Measurements from ENCODE around the gene DNHD1.

DNHD1 gene

DNA sequence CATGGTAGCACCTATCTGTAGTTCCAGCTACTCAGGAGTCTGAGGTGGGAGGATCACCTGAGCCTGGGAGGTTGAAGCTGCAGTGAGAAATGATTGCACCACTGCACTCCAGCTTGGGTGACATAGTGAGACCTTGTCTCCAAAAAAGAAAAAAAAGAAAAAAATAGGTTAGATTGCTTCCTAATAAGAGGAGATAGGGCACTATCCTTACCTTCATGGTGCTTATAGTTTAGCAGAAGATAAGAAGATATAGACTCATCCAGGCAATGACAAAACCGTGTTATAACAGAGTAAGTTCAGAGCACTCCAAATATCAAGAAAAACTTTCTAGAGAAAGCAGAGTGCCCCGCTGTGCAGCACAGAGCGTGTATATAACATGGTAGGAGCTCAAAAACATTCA, 64.2 kb downstream of the DNHD1 start:
- DNase-seq (ENCODE audit: extremely low read depth in 1 of 2, low read depth in 1 of 2) = no peak

GRCh38 chr11:6563121-6563619, 66.1 kb downstream of the DNHD1 start:
- DNase-seq (ENCODE audit: extremely low read depth in 1 of 2, low read depth in 1 of 2) = no peak

DNA sequence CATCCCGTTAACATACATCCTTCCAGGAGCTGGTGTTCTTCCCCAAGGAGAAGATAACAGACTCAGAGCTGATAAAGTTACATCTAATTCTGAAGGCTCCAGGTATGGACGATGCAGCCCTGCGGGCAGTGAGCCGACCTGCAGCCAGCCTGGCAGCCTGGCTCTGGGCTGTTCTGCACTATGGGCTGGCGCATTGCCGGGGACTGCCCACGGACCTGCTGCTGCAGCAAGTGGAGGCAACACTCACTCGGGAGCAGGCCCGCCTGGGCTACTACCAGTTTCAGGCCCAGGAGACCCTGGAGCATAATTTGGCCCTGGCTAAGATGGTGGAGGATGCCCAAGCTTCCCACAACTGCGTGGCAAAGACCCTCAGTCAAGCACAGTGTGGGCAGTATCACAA, 66.6 kb downstream of the DNHD1 start:
- no peak for DNase-seq (ENCODE audit: extremely low read depth in 1 of 2, low read depth in 1 of 2)

DNA sequence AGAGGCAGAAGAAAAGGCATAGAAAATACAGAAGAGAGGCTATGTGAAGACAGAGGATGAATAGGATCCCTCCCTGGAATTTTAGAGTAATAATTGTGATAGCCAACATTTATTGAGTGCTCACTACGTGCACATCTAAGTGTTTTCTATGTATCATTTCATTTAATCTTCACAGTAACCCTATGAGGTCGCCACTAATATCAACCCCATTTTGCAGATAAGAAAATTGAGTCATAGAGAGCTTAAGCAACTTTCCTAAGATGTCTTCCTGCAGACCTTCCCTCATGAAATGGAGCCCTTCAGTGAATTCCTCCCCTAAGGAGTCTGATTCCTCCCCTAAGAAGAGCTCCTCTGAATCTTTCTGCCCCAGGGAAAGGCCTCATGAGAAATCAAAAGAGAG, 68.2 kb downstream of the DNHD1 start:
- no peak for DNase-seq (ENCODE audit: extremely low read depth in 1 of 2, low read depth in 1 of 2)

- no peak for DNase-seq (ENCODE audit: extremely low read depth in 1 of 2, low read depth in 1 of 2)
Measured at GRCh38 chr11:6565988-6566703, 69.1 kb downstream of the DNHD1 start.

DNA sequence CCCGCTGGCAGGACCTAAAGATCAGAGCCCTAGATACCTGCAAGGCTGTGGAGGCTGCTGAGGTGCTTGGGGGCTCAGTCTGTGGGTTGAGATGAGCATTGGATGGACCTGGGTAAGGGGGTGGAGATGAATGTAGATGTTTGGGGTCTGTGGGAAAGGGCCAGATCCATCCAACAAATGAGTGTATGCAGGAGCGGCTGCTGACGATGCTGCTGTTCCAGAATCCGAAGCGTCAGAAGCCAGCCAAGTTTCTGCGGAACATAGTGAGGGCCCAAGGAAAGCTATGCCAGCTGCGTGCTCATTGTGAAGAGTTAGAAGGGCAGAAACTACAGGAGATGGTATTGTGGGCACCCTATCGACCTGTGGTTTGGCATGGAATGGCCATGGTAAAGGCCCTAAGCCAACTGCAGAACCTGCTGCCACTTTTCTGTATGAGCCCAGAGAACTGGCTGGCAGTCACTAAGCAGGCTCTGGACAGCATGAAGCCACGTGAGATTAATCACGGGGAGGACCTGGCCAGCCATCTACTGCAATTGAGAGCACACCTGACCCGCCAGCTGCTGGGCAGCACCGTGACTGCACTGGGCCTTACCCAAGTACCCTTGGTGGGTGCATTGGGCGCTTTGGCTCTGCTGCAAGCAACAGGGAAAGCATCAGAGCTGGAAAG, 69.8 kb downstream of the DNHD1 start:
- DNase-seq (ENCODE audit: extremely low read depth in 1 of 2, low read depth in 1 of 2) = no peak

- no peak for DNase-seq (ENCODE audit: extremely low read depth in 1 of 2, low read depth in 1 of 2)
Measured at GRCh38 chr11:6567371-6567745, 70.3 kb downstream of the DNHD1 start.

DNA sequence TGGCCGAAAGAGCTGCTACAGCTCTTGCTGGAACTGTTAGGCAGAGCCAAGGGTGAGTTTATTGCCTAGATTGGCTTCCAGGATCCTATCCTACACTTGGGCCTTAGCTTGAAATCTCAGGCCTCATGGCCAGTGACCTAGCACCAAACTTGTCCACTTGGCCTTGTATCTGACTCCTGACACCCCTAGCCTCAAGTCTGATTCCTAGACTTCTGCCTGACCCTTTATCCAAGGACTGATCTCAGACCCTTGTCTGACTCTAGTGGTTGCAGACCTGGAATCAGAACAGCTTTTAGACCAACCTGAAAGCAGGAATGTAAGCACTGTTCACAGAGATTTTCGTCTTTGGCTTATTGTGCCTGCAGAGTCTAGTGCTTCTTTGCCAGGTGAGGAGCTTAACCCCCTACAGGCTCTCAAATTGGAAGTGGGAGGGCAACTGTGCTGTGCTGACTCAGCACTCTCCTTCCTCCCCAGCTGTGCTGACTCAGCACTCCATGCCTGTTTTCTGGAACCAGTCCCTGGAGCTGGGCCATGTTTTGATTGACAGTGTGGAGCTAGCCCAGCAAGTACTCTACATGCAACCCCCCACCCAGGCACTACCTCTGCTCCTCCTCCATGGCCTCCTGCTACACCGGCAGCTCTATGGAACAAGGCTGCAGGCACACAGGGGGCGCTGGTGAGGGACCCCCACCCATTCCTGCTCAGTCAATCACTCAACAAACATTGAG, 71.3 kb downstream of the DNHD1 start:
- no peak for DNase-seq (ENCODE audit: extremely low read depth in 1 of 2, low read depth in 1 of 2)

DNA sequence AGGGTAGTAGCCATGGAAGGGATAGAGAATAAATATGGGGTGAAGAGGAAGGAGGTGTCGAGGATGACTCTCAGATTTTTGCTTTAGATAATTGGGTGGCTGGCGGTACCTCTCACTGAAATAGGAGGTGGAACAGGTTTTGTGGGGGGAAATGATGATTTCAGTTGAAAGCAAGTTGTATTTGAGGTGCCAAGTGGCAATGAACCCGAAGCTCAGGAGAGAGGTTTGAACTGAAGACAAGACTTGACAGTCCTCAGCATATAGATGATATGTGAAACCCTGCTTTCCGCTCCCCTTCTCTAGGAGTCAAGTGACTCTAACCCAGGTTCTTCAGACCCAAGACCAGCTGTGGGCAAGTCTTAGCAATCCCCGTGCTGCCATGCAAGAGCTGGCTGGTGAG, 72.6 kb downstream of the DNHD1 start:
- no peak for DNase-seq (ENCODE audit: extremely low read depth in 1 of 2, low read depth in 1 of 2)

DNA sequence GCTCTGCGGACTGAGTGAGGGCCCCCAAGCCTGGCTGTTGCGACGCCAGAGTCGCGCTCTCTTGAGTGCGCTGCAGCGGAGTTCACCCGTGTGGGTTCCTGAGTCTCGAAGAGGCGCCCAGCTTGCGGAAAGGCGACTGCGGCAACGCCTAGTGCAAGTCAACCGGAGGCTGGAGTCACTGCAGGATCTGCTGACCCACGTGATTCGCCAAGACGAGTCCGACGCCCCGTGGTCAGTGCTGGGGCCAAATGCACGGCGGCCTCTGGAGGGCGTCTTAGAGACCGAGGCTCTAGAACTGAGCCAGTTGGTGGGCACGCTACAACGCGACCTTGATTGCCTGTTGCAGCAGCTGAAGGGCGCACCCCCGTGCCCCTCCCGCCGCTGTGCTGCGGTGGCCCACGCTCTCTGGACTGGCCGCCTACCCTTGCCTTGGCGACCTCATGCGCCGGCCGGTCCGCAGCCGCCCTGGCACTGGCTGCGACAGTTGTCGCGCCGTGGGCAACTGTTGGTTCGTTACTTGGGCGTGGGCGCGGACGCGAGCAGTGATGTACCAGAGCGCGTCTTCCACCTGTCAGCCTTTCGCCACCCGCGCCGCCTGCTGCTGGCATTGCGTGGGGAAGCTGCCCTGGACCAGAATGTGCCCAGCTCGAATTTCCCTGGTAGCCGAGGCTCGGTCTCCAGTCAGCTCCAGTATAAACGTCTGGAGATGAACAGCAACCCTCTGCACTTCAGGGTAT, 73.8 kb downstream of the DNHD1 start:
- no peak for DNase-seq (ENCODE audit: extremely low read depth in 1 of 2, low read depth in 1 of 2)

- no peak for DNase-seq (ENCODE audit: extremely low read depth in 1 of 2, low read depth in 1 of 2)
Measured at GRCh38 chr11:6571434-6572008, 74.4 kb downstream of the DNHD1 start.

DNA sequence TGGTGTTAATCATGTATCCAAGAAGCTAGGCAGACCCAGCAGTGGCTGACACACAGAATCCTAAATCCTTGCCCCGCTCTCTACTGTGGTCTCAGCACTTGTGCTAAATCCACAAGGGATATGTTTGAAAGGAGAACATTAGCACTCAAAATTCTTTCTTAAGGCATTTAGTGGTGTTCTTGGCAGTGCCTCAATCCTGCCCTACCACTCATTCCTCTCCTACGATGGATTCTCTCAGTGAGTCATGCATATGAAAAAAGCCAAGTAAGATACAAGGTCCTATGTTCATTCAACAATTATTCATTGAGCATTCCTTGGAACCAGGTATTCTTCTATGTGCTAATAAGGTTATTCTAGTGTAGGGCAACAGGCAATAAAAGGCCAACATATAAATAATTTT, 75.1 kb downstream of the DNHD1 start:
- no peak for DNase-seq (ENCODE audit: extremely low read depth in 1 of 2, low read depth in 1 of 2)

DNA sequence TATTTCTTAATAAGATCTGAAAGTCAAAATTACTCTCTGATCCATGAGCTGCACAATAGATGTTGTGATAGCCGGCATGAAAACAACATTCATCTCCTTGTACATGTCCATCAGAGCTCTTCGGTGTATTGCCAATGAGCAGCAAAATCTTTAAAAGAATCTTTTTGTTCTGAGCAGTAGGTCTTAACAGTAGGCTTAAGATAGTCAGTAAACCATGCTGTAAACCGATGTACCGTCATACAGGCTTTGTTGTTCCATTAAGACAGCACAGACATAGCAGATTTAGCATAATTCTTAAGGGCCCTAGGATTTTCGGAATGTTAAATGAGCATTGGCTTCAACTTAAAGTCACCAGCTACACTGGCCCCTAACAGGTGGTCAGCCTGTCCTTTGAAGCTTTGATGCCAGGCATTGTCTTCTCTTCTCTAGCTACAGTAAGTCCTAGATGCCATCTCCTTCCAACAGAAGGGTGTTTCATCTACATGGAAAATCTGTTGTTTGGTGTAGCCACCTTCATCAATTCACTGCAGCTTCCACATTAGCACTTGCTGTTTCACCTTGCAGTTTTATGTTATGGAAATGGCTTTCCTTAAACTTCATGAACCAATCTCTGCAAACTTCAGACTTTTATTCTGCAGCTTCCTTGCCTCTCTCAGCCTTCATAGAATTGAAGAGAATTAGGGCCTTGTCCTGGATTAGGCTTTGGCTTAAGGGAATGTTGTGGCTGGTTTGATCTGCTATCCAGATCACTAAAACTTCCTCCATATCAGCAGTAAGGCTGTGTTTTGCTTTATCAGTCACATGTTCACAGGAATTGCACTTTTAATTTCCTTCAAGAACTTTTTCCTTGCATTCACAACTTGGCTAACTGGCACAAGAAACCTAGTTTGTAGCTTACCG, 78.0 kb downstream of the DNHD1 start:
- DNase-seq (ENCODE audit: extremely low read depth in 1 of 2, low read depth in 1 of 2) = no peak

DNA sequence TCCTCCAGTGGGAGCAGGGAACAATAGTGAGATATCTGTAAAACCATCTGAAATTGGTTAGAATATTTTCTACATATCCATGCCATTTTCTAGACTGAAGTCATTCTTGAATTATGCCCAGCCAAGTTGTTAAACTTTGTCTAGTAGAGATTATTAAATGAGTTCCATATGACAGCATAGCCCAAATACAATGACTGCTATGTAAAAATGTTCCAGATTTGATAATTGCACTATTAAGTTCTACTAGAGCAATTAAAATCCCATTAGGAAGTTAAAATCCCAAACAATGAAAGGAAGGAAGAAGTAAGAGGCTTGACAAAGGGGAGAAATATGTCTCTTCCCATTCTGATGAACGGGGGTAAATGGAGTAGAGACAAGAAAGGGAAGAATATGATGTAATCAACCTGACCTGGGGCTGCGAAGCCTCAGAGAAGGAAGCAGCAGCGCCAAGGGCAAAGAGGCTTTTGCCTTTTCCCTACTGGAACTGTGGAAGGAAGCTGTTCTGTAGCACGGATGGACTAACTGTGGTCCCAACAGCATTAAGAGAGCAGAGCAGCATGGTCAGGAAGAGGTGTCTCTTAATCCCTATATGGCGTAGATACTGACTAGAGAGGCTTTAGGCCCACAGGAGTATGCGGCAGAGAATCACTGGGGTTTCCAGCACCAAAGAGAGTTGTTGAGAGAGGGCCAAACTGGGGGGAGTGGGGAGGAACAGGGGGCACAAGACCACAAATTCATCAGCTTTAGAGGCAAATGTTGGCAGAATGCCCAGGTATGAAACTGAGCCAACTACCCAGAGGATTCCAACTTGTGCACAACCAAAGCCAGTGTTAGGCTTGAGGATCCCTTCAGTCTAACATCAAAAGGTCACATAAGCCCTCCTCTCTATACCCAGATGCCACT, 79.6 kb downstream of the DNHD1 start:
- no peak for DNase-seq (ENCODE audit: extremely low read depth in 1 of 2, low read depth in 1 of 2)

DNA sequence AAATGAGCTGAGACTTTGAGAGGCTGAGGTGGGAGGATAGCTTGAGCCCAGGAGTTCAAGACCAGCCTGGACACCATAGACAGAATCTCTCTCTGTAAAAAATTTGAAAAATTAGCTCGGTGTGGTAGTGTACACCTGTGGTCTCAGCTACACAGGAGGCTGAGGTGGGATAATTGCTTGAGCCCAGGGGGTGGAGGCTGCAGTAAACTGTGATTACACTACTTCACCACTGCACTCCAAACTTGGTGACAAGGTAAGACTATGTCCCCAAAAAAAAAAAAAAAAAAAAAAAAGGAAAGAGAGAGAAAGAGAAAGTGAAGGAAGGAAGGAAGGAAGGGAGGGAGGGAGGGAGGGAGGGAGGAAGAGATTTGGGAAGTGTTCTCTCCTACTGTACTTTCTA, 81.1 kb downstream of the DNHD1 start:
- DNase-seq (ENCODE audit: extremely low read depth in 1 of 2, low read depth in 1 of 2) = no peak

DNA sequence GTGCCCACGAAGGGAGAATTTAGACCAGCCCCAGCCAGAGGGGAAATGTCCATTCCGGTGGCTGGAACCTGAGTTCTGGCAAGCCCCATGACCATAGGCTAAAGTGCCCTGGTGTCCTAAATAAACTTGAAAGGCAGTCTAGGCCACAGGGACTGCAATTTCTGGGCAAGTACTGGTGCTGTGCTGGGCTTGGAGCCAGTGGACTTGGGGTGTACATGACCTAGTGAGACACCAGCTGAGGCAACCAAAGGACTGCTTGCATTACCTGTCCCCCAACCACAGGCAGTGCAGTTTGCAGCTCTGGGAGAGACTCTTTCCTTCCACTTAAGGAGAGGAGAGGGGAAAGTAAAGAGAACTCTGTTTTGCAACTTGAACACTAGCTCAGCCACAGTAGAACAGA, 82.6 kb downstream of the DNHD1 start:
- DNase-seq (ENCODE audit: extremely low read depth in 1 of 2, low read depth in 1 of 2) = no peak

- DNase-seq (ENCODE audit: extremely low read depth in 1 of 2, low read depth in 1 of 2) = no peak
Measured at GRCh38 chr11:6583584-6583983, 86.5 kb downstream of the DNHD1 start.

DNA sequence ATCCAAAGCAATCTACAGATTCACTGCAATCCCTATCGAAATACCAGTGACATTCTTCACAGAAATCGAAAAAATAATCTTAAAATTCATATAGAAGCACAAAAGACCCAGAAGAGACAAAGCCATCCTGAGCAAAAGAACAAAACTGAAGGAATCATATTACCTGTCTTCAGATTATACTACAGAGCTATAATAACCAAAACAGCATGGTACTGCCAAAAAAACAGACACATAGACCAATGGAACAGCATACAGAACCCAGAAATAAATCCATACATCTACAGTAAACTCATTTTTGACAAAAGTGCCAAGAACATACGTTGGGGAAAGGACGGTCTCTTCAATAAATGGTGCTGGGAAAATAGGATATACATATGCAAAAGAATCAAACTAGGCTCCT, 87.4 kb downstream of the DNHD1 start:
- DNase-seq (ENCODE audit: extremely low read depth in 1 of 2, low read depth in 1 of 2) = no peak
